Measurements from ENCODE around the gene PRKCE. TPM values are rescaled to one million over a fixed set of nuclear protein-coding genes. Genes with fewer than 3 reads are reported as not detected.

PRKCE gene
- total RNA-seq, 1 experiment from 2014 or later: 1.3 TPM

DNA sequence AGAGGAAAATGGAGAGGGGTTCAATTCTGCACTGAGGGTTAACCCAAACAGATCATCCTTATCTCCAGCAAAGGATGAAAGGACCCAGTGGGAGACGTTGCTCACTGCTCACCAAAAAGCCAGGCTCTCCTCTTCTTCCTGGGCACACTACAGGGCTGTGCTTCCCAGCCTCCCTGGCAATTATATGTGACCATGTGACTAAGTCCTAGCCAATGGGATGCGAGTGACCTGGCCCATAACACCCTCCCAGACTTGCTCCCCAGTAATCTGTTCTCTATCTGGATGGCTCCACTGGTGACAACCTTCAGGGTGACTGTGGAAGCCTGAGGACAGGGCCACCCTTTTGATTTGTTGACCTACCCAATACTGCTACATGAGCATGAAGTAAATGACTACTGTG, 10.9 kb upstream of the PRKCE start:
- Histone ChIP-seq H4K8ac (replicated peaks; ENCODE audit: insufficient read length, low read depth, low read length) (no peak overlapping the region), H2AK5ac (ENCODE audit: insufficient read length, low read length) (no peak overlapping the region), H2BK120ac (ENCODE audit: low read depth, low read length, poor library complexity, severe bottlenecking) (no peak overlapping the region), H3K9ac (ENCODE audit: extremely low read depth, insufficient read length, low read length) (no peak overlapping the region), H4K91ac (ENCODE audit: insufficient read length, low read depth, low read length) (no peak overlapping the region), H4K20me1 (ENCODE audit: control insufficient read depth, insufficient read depth, insufficient read length) (no peaks in the 10 kb centered on the region), H3K18ac (ENCODE audit: insufficient read length, low read depth, low read length) (no peak overlapping the region), H3K79me2 (ENCODE audit: insufficient read depth, low read length) (no peaks in the 10 kb centered on the region), H3K23me2 (ENCODE audit: insufficient read length, low read depth, low read length, poor library complexity, severe bottlenecking) (no peaks in the 10 kb centered on the region), H3K9me3 (ENCODE audit: control insufficient read depth, low read depth, low read length) (no peaks in the 10 kb centered on the region), H4K5ac (ENCODE audit: insufficient read length, low read depth, low read length) (no peak overlapping the region), H3T11ph (ENCODE audit: low read length) (no peak overlapping the region), H3K14ac (ENCODE audit: insufficient read depth, low read length) (no peak overlapping the region), H3K23ac (ENCODE audit: insufficient read length, low read depth, low read length) (no peak overlapping the region), H2BK5ac (ENCODE audit: insufficient read length, low read length) (no peak overlapping the region), H2BK12ac (ENCODE audit: insufficient read length, low read depth, low read length) (no peak overlapping the region), H3K4ac (ENCODE audit: low read depth, low read length) (no peak overlapping the region), H2BK20ac (ENCODE audit: low read depth, low read length, poor library complexity, severe bottlenecking) (no peak overlapping the region), H3K4me1 (ENCODE audit: insufficient read depth, low read length) (peaks cover 6% of the 10 kb centered on the region), H3K56ac (ENCODE audit: insufficient read length, low read depth, low read length) (no peak overlapping the region), H2BK15ac (ENCODE audit: low read depth, low read length) (no peak overlapping the region), H3K27ac (ENCODE audit: insufficient read length, low read depth, low read length) (no peak overlapping the region), H3K27me3 (ENCODE audit: insufficient read depth, low read length) (peaks cover 2% of the 10 kb centered on the region; the same call in 1 of the 2 replicates), H3K4me2 (ENCODE audit: insufficient read depth, insufficient read length, low read length) (no peak overlapping the region), H2AFZ (ENCODE audit: low read length) (no peak overlapping the region), H3K79me1 (ENCODE audit: insufficient read depth, low read depth, low read length, poor library complexity, severe bottlenecking) (no peaks in the 10 kb centered on the region)
- peaks cover 19 to 23% of the 10 kb centered on the region in 2 experiments for H3K4me1 Mint-ChIP-seq
- no peaks in the 10 kb centered on the region for H3K9me3 Mint-ChIP-seq
- H3K27ac Mint-ChIP-seq: no peak overlapping the region
- no CpG with 5 or more reads among the region's 2 CpGs for WGBS (ENCODE audit: extremely low coverage, insufficient read length, low lambda C conversion rate)
- H3K4me3 Mint-ChIP-seq: no peak overlapping the region
- TF ChIP-seq, protein P1, sequence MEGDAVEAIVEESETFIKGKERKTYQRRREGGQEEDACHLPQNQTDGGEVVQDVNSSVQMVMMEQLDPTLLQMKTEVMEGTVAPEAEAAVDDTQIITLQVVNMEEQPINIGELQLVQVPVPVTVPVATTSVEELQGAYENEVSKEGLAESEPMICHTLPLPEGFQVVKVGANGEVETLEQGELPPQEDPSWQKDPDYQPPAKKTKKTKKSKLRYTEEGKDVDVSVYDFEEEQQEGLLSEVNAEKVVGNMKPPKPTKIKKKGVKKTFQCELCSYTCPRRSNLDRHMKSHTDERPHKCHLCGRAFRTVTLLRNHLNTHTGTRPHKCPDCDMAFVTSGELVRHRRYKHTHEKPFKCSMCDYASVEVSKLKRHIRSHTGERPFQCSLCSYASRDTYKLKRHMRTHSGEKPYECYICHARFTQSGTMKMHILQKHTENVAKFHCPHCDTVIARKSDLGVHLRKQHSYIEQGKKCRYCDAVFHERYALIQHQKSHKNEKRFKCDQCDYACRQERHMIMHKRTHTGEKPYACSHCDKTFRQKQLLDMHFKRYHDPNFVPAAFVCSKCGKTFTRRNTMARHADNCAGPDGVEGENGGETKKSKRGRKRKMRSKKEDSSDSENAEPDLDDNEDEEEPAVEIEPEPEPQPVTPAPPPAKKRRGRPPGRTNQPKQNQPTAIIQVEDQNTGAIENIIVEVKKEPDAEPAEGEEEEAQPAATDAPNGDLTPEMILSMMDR (conservative IDR thresholded peaks at IDR 0.05): no peak
- H3K36me3 Mint-ChIP-seq (ENCODE audit: insufficient read depth in 1 of 3, low read depth in 3 of 3): no peaks in the 10 kb centered on the region
- peaks cover 71% of the 10 kb centered on the region for H3K27me3 Mint-ChIP-seq (ENCODE audit: low read depth)
- DNase-seq: no peak
